ENCODE results near the gene IL31.
"Not testable (repeated sequence)": the region's sequence is repeated elsewhere in the genome, so short reads cannot be mapped to it uniquely, and the experiment has no call there.

The IL31 gene

DNA sequence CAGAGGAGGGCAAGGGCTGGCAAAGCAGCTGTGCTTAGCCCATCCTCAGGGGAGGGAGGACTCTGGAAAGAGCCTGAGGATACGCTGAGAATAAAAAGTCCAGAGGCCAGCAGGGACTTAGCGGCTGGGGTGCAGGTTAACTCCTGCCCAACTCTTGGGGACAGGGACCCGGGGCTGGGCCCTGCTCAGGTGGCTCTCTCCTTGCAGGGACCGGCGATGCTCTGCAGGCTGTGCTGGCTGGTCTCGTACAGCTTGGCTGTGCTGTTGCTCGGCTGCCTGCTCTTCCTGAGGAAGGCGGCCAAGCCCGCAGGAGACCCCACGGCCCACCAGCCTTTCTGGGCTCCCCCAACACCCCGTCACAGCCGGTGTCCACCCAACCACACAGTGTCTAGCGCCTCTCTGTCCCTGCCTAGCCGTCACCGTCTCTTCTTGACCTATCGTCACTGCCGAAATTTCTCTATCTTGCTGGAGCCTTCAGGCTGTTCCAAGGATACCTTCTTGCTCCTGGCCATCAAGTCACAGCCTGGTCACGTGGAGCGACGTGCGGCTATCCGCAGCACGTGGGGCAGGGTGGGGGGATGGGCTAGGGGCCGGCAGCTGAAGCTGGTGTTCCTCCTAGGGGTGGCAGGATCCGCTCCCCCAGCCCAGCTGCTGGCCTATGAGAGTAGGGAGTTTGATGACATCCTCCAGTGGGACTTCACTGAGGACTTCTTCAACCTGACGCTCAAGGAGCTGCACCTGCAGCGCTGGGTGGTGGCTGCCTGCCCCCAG lies 32.3 kb upstream of the IL31 start:
- no peak for DNase-seq (ENCODE audit: low read depth)
- TF ChIP-seq, protein P1, sequence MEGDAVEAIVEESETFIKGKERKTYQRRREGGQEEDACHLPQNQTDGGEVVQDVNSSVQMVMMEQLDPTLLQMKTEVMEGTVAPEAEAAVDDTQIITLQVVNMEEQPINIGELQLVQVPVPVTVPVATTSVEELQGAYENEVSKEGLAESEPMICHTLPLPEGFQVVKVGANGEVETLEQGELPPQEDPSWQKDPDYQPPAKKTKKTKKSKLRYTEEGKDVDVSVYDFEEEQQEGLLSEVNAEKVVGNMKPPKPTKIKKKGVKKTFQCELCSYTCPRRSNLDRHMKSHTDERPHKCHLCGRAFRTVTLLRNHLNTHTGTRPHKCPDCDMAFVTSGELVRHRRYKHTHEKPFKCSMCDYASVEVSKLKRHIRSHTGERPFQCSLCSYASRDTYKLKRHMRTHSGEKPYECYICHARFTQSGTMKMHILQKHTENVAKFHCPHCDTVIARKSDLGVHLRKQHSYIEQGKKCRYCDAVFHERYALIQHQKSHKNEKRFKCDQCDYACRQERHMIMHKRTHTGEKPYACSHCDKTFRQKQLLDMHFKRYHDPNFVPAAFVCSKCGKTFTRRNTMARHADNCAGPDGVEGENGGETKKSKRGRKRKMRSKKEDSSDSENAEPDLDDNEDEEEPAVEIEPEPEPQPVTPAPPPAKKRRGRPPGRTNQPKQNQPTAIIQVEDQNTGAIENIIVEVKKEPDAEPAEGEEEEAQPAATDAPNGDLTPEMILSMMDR (IDR thresholded peaks at IDR 0.05; ENCODE audit: insufficient read depth, low read depth, low read length, missing control alignments): no peak
- H3K4me3 ChIP-seq (ENCODE audit: low read length): no peak overlapping the region

DNA sequence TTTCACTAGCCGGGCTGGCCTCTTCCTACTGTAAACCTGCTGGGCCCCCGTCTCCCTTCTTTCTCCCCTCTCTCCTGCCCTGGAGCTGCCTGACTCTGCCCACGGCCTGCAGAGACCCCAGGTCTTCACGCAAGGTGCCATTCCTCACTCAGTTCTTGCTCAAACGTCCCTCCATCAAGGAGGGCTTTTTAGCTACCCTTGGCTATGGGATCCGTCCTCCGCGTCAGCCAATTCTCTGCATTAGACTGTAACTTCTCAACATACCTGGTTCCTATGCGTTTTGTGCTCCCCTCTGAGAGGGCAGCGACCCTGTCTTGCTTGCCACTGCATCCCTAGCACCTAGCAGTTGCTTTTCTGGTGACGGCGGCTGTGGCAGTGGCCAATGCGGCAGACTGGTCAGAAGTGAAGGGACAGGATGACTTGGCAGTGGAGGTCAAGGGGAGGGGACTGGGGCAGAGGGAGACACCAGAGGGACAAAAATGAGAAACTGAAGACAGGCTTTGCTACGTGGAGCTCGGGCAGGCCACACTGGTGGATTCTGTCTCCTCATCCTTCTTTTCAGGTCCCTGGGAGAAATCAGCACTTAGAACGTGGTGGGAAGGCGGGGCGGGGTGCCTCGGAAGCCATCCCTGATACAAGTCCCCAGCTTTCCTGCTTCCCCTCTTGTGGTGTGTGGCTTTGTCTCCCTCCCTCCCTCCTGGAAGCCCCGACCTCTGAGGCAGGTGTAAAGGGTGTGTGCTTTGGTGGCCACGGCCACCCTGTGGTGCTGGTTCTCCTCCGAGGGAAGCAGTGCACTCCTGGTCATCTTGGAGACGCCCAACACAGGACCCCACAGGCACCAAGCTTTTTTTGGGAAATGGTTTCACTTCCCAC lies 31.3 kb upstream of the IL31 start:
- no peak for DNase-seq (ENCODE audit: low read depth)
- TF ChIP-seq, protein P1 (IDR thresholded peaks at IDR 0.05; ENCODE audit: insufficient read depth, low read depth, low read length, missing control alignments): no peak
- H3K4me3 ChIP-seq (ENCODE audit: low read length): no peak overlapping the region

DNA sequence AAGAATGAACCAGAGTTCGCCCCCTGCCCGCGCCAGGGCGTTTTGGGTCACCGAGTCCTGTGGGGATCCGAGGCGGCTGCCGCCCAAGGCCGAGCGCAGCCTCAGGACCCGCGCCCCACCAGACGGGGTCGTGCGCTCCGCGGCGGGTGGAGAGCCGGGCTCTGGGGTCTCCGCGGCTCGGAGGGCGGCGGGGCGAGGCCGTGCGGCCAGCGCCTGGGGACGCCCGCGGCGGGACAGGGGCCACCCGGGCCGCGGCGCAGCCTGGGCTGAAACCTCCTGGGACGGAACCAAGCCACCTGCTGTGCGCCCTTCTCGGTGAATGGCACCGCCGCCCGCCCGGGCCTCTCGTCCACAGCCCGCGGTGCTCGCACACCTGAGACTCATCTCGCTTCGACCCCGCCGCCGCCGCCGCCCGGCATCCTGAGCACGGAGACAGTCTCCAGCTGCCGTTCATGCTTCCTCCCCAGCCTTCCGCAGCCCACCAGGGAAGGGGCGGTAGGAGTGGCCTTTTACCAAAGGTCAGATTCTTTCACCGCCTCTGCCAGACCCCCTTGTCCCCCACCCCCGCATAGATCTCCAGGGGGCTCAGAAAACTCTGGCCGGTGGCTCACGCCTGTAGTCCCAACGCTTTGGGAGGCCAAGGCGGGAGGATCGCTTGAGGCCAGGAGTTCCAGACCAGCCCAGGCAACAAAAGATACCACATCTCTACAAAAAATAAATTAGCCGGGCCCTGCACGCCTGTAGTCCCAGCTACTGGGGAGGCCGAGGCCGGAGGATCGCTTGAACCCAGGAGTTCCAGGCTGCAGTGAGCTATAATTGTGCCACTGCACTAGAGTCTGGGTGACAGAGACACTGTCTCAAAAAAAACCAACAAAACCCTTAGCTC lies 30.4 kb upstream of the IL31 start:
- no peak for DNase-seq (ENCODE audit: low read depth)
- TF ChIP-seq, protein P1 (IDR thresholded peaks at IDR 0.05; ENCODE audit: insufficient read depth, low read depth, low read length, missing control alignments): no peak
- H3K4me3 ChIP-seq (ENCODE audit: low read length): peak overlapping the region; percentile 61

DNA sequence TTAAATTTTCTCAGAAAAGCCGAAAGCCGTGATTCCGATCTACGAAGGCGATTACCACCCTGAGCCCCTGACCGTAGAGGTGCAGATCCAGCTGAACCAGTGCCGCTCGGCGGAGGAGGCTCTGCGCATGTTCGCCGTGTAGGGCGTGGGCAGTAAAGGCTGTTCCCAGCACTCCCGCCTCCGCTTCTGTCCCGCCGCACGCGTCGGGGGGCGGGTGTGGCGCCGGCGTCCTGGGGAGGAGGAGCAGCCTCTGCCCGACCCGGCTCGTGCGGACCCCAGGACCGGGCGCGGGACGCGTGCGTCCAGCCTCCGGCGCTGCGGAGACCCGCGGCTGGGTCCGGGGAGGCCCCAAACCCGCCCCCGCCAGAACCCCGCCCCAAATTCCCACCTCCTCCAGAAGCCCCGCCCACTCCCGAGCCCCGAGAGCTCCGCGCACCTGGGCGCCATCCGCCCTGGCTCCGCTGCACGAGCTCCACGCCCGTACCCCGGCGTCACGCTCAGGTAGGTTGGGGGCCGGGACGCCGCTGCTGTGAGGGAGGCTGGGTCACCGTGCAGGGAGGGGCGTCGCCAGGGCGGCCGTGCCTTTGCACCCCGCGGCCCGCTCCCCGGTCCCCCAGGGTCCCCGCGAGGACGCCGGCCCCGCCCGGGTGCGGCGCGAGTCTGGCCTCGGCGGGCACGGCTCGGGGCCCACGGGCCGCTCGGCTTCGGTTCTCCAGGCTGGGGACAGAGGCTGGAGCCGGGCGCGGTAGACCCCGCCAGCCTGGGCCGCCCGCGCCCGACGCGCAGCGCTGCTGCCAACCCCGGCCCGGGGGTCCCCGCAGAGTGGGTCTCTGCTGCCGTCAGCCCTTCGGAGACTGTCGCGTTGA lies 29.5 kb upstream of the IL31 start, which contains the start of gene B3GNT4:
Gene B3GNT4 (plus strand): TSS at position 409 of the 866 bp plus-strand sequence. CDS start 910 bp downstream, outside the sequence.
- peak; percentile 78 for DNase-seq (ENCODE audit: low read depth)
- TF ChIP-seq, protein P1 (IDR thresholded peaks at IDR 0.05; ENCODE audit: insufficient read depth, low read depth, low read length, missing control alignments): no peak
- H3K4me3 ChIP-seq (ENCODE audit: low read length): peak within 1 kb of the TSS; percentile 61

DNA sequence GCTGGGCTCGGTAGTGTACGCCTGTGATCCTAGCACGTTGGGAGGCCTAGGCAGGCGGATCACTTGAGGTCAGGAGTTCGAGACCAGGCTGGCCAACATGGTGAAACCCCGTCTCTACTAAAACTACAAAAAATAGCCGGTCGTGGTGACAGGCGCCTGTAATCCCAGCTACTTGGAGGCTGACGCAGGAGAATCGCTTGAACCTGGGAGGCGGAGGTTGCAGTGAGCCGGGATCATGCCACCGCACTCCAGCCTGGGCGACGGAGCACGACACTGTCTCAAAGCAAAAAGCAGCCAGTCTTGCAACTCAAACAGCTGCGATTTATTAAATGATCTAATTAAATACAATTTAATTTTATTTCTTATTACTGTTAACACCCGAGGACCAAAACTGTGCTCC lies 28.8 kb upstream of the IL31 start:
- peak overlapping the region; percentile 61 for H3K4me3 ChIP-seq (ENCODE audit: low read length)
- not testable (repeated sequence) for DNase-seq (ENCODE audit: low read depth)

DNA sequence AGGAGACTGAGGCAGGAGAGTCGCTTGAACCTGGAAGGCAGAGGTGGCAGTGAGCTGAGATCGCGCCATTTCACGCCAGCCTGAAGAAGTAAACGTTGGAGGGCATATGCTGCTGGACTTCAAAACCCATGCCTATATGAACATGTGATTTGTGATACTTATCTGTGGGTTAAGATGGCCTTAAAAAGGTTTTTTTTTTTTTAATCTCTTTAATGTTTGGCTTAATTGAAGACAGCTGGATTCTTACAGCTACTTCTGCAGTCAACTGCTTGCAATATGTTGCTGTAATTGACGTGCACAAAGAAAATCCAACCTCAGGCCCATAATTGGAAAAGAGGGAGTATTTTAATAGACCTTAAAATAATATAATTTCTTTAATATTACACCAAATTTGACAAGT lies 28.0 kb upstream of the IL31 start:
- no peak for DNase-seq (ENCODE audit: low read depth)
- TF ChIP-seq, protein P1 (IDR thresholded peaks at IDR 0.05; ENCODE audit: insufficient read depth, low read depth, low read length, missing control alignments): no peak
- no peak overlapping the region for H3K4me3 ChIP-seq (ENCODE audit: low read length)

Measured in epithelial cell of esophagus (primary cell).